DND-41 (cell line): ENCODE data around the gene NCAPH2.
A peak's percentile ranks its signal among the peaks of the same experiment; 100 is the strongest.

Source experiments
- ATAC-seq: fragments of 200-7000 bp; cut with Tn5 transposase; 3 replicates; pipeline ENCODE4 v1.9.1; 2021; ENCODE audit warnings: low read depth; ENCODE audit not compliant: insufficient read depth
- DNase-seq: peaks from one replicate; pipeline ENCODE4 v3.0.0-alpha.2; 2020
- H2AFZ ChIP-seq: 2 replicates; pipeline ENCODE4 v1.6.0; 2012; ENCODE audit warnings: low read depth, low read length
- H3K27ac ChIP-seq: 2 replicates; pipeline ENCODE4 v1.5.1; 2012; ENCODE audit warnings: low read length, inconsistent platforms
- H3K27me3 ChIP-seq: fragments of 200-600 bp; sonication (generic); 2 replicates; pipeline ENCODE4 v1.6.0; 2012; ENCODE audit warnings: low read length, mild to moderate bottlenecking, inconsistent platforms; ENCODE audit not compliant: insufficient read depth, poor library complexity
- H3K36me3 ChIP-seq: 2 replicates; pipeline ENCODE4 v1.5.1; 2012; ENCODE audit warnings: low read length, inconsistent platforms; ENCODE audit not compliant: insufficient read depth
- H3K4me1 ChIP-seq: 2 replicates; pipeline ENCODE4 v1.5.1; 2012; ENCODE audit warnings: mild to moderate bottlenecking, low read length; ENCODE audit not compliant: insufficient read depth
- H3K4me2 ChIP-seq: 2 replicates; pipeline ENCODE4 v1.6.0; 2012; ENCODE audit warnings: mild to moderate bottlenecking, moderate library complexity, low read length, inconsistent platforms; ENCODE audit not compliant: insufficient read depth
- H3K4me3 ChIP-seq, 2 experiments: fragments of 200-600 bp in 1 of 2; shearing (Covaris generic) in 1 of 2; 2 replicates each; pipeline ENCODE4 v1.5.1; 2012 to 2016; ENCODE audit warnings: inconsistent platforms in 2 of 2, low read length in 2 of 2, mild to moderate bottlenecking in 2 of 2, low read depth in 1 of 2, moderate library complexity in 1 of 2
- H3K79me2 ChIP-seq: 2 replicates; pipeline ENCODE4 v1.6.0; 2012; ENCODE audit warnings: low read length, inconsistent platforms; ENCODE audit not compliant: insufficient read depth
- H3K9ac ChIP-seq: 2 replicates; pipeline ENCODE4 v1.6.0; 2012; ENCODE audit warnings: low read depth, mild to moderate bottlenecking, inconsistent platforms, low read length, moderate library complexity
- H3K9me3 ChIP-seq: 2 replicates; pipeline ENCODE4 v1.5.1; 2012; ENCODE audit warnings: low read length, moderate library complexity, mild to moderate bottlenecking, inconsistent platforms; ENCODE audit not compliant: insufficient read depth, severe bottlenecking
- H4K20me1 ChIP-seq: 2 replicates; pipeline ENCODE4 v1.6.0; 2012; ENCODE audit warnings: low read length; ENCODE audit not compliant: insufficient read depth
- EZH2 ChIP-seq: IDR thresholded peaks from 3 replicates; pipeline ENCODE4 v1.6.1; 2012; ENCODE audit warnings: borderline replicate concordance, low read depth, mild to moderate bottlenecking, moderate library complexity, low read length, inconsistent platforms; ENCODE audit not compliant: severe bottlenecking
- TF ChIP-seq, protein P1 (sequence below): IDR thresholded peaks from 2 replicates; pipeline ENCODE4 v1.5.1; 2012; ENCODE audit warnings: borderline replicate concordance, low read length, moderate library complexity, mild to moderate bottlenecking; ENCODE audit not compliant: poor library complexity, severe bottlenecking; ENCODE audit errors: extremely low read depth

Gene NCAPH2

DNA sequence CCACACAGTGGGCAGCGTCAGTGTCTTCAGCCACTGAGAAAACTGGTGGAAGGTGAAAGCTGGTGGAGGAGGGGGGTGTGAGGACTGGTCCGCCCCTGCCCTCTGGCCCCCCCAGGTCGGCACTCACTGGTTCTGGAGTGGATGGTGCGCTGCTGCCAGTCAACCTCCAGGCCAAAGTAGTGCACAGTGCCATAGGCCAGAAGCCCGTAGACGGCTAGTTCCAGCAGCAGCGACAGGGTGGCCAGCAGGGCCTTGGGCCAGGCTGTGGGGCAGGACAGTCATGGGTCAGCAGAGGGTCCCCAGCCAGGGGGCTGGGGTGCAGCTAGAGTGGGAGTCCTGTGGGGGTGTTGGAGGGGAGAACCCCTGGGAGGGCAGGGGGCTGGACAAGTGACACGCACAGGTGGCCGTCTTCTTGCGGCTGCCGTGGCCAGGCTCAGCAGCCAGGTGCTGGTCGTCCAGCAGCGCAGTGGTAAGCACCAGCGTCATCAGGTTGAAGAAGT is 2.7 kb upstream of the NCAPH2 start:
- Histone ChIP-seq H3K36me3 (peaks cover 45% of the 10 kb centered on the region), H3K27ac (peak overlapping the region; percentile 65), H4K20me1 (peaks cover 24% of the 10 kb centered on the region), H3K27me3 (no peaks in the 10 kb centered on the region), H3K4me2 (peak overlapping the region; percentile 99), H3K4me3 (peak overlapping the region in 1 of 2 experiments; percentile 93; a peak in 2 of 4 replicates), H2AFZ (no peak overlapping the region), H3K9ac (peak overlapping the region; percentile 87), H3K79me2 (peaks cover 53% of the 10 kb centered on the region), H3K9me3 (no peaks in the 10 kb centered on the region), H3K4me1 (peaks cover 43% of the 10 kb centered on the region)
- TF ChIP-seq EZH2 = no peak
- TF ChIP-seq, protein P1, sequence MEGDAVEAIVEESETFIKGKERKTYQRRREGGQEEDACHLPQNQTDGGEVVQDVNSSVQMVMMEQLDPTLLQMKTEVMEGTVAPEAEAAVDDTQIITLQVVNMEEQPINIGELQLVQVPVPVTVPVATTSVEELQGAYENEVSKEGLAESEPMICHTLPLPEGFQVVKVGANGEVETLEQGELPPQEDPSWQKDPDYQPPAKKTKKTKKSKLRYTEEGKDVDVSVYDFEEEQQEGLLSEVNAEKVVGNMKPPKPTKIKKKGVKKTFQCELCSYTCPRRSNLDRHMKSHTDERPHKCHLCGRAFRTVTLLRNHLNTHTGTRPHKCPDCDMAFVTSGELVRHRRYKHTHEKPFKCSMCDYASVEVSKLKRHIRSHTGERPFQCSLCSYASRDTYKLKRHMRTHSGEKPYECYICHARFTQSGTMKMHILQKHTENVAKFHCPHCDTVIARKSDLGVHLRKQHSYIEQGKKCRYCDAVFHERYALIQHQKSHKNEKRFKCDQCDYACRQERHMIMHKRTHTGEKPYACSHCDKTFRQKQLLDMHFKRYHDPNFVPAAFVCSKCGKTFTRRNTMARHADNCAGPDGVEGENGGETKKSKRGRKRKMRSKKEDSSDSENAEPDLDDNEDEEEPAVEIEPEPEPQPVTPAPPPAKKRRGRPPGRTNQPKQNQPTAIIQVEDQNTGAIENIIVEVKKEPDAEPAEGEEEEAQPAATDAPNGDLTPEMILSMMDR = no peak
- DNase-seq = no peak
- no peak for ATAC-seq

DNA sequence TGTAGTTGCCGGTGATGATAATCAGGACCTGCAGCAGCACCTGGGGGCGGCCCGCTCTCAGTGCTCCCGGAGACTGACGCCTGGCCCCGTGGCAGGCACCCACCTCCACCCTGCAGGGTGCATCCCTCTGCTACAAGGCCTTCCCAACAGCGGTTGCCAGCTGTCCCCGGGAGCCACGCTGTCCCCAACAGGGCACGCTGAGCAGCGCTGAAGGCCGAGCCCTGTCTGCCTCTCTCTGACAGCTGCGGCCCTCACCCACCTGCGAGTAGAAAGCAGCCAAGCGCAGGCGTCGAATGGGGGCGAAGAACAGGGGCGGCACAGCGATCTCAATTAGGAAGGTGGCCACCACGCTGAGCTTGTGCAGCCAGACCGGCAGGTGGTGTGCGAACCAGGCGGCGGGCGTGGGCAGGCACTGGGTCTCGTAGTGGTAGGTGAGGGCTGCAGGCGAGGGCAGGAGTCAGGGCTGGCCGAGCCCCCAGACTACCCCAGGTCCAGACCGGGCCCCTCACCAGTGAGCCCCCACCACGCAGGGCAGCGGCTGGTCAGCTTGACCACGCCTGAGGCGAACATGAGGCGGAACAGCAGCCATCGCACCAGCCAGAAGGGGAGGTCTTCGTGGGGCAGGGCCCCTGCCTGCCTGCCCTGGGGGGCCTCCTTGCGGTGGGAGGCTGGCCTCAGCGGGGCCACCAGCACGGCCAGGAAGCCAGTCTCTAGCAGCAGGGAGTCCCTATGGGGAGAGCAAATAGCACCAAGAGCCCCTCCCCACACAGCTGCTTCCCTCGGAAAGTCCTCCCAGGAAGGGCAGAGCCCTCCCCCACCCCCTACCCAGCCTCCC is 2.0 kb upstream of the NCAPH2 start:
- Histone ChIP-seq H3K9me3 (no peaks in the 10 kb centered on the region), H4K20me1 (peaks cover 24% of the 10 kb centered on the region), H3K36me3 (peaks cover 48% of the 10 kb centered on the region), H3K4me3 (peak overlapping the region; percentile 93 to 98; a peak in 3 of 4 replicates), H3K4me2 (peak overlapping the region; percentile 99), H3K79me2 (peaks cover 60% of the 10 kb centered on the region), H2AFZ (no peak overlapping the region), H3K9ac (peak overlapping the region; percentile 87), H3K27me3 (no peaks in the 10 kb centered on the region), H3K4me1 (peaks cover 46% of the 10 kb centered on the region), H3K27ac (peak overlapping the region; percentile 97)
- no peak for TF ChIP-seq EZH2
- TF ChIP-seq, protein P1 = no peak
- ATAC-seq (no peak), DNase-seq (peak; percentile 30)

DNA sequence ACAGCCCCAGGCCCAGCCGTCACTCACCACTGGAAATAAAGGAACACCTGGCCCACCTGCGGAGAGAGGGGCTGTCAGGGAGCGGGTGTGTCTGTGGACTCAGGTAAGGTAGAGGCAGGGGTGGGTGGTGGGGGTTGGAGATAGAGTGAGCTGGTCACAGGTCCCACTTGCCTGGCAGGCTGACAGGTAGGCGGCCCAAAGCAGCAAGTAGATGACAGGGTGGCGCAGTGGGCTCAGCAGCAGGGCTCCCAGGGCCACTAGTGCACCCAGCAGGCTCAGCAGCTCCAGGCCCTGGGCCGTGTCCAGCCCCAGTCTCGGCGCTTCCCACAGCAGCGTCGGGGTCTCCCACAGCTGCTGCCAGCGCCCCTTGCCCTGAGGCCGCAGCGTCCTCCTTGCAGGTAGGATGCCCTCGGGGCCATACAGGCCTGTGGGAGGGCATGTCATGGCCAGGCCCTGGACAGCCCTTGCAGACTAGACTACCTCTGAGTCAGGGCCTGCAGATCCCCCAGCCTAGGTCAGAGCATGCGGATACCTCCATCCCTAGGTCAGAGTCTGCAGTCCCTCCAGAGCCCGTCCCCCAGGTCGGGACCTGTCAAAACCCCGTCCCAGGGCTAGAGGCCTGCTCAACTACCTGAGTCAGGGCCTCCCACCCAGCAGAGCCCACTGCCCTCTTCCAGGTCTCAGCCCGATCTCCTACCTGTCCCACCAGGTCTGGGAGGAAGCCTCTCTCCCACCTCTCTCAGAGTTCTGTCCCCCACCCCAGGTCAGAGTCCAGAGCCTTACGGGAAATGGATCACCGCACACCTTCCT is 1.2 kb upstream of the NCAPH2 start:
- no peak for TF ChIP-seq EZH2
- TF ChIP-seq, protein P1 = no peak
- Histone ChIP-seq H3K27ac (peak overlapping the region; percentile 97), H4K20me1 (peaks cover 24% of the 10 kb centered on the region)

More for the DNA sequence above, 1.2 kb upstream of the NCAPH2 start:
- H3K4me2 ChIP-seq = peak overlapping the region; percentile 99
- peak overlapping the region; percentile 87 for H3K9ac ChIP-seq
- no peaks in the 10 kb centered on the region for H3K27me3 ChIP-seq
- H3K79me2 ChIP-seq = peaks cover 65% of the 10 kb centered on the region
- DNase-seq (peak; percentile 29), ATAC-seq (peak; percentile 3; the same call in 2 of the 3 replicates)
- H3K4me3 ChIP-seq = peak overlapping the region; percentile 93 to 98
- H3K36me3 ChIP-seq = peaks cover 48% of the 10 kb centered on the region
- peak overlapping the region; percentile 98 for H2AFZ ChIP-seq
- no peaks in the 10 kb centered on the region for H3K9me3 ChIP-seq
- H3K4me1 ChIP-seq = peaks cover 46% of the 10 kb centered on the region
